AG04450 (cell line): Measurements from ENCODE around the gene NCKAP5L. TPM values are rescaled to one million over a fixed set of nuclear protein-coding genes. Genes with fewer than 3 reads are reported as not detected.
"Not testable (repeated sequence)": the region's sequence is repeated elsewhere in the genome, so short reads cannot be mapped to it uniquely, and the experiment has no call there.

ENCODE experiments used
- CTCF ChIA-PET: fragments of 300-600, 350-600 bp; formaldehyde crosslinking; extraction: SDS; loops from one replicate; lab custom pipeline; 2022; ENCODE audit warnings: antibody characterized with exemption, inconsistent platforms; lab: Charles Lee
- POLR2A ChIA-PET: fragments of 350-600 bp; formaldehyde crosslinking; extraction: SDS; loops from one replicate; lab custom pipeline; 2021; ENCODE audit warnings: antibody characterized with exemption, inconsistent platforms; lab: Yijun Ruan, JAX
- DNase-seq: peaks from one replicate; pipeline ENCODE4 v3.0.0-alpha.2; 2011; ENCODE audit warnings: low read depth, low spot score
- H3K27ac ChIP-seq: one replicate; pipeline ENCODE4 v1.5.1; 2012; ENCODE audit warnings: low read depth, low read length, control low read depth
- H3K27me3 ChIP-seq: one replicate; pipeline ENCODE4 v1.6.0; 2012; ENCODE audit warnings: low read length; ENCODE audit not compliant: control insufficient read depth, insufficient read depth
- H3K4me3 ChIP-seq: 2 replicates; pipeline ENCODE4 v1.5.1; 2011; ENCODE audit warnings: mild to moderate bottlenecking, low read depth, low read length, control low read depth
- H3K9me3 ChIP-seq: 2 replicates; pipeline ENCODE4 v1.5.1; 2012; ENCODE audit warnings: low read length; ENCODE audit not compliant: control insufficient read depth, insufficient read depth
- CTCF ChIP-seq: IDR thresholded peaks from 2 replicates; pipeline ENCODE4 v1.5.1; 2011; ENCODE audit warnings: low read depth, low read length, control low read depth, inconsistent platforms
- polyA plus RNA-seq: library from polyadenylated mRNA; depleted of rRNA; stranded (reverse); fragments of >200 nt; gene quantifications from 2 replicates; pipeline ENCODE4 v1.2.3, GENCODE V29; 2011

NCKAP5L gene
- polyA plus RNA-seq, 1 experiment: 5.6 TPM

DNA sequence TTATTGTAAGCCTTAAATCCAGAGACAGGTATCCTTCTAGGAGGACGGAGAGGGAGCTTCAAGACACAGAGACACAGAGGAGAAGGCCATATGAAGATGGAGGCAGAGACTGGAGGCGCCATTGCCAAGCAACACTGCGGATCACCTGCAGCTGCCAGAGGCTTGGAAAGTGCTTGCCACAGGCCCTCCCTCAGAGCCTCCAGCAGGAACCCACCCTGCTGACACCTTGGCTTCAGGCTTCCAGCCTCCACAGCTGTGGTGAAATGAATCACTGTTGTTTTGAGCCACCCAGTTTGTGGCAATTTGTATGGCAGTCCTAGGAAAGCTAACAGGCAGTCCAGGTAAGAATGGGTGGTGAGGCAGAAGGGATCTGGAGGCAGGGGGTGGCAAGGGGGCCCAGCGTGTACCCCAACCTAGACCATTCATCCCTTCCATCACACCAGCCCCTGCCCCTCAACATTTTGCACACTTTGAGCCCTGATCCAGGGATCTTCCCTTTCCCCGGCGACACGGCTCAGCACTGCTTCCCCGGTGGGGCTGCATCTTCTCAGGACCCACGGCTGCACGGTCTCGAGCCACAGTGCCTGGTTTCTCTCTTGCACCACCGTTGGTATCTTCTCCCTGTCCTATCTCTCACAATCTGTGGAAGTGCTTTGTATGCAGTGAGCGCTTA lies 37.0 kb upstream of the NCKAP5L start:
- no peak for TF ChIP-seq CTCF
- ChIA-PET POLR2A (no interaction called here), CTCF (interaction anchor here (1.7 to 4.0 kb wide), 4 partner anchors 80 to 205 kb away, joined by 5 to 21 read pairs (median 20); no protein-coding TSS in a partner anchor)
- Histone ChIP-seq H3K27me3 (peaks cover 23% of the 10 kb centered on the region), H3K4me3 (no peak overlapping the region), H3K27ac (no peak overlapping the region), H3K9me3 (no peaks in the 10 kb centered on the region)
- no peak for DNase-seq

DNA sequence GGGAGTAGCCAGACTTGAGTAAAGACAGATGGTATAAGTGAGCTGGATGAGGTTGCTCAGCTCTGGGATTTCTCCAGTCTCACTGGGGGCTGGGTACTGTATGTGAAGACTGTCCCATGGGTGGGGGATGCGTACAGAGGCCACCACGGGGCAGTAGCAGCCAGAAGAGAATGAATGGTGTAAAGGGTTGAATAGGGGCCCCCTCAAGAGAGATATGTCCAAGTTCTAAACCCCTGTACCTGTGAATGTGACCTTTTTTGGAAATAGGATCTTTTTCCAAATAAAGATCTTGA lies 36.5 kb upstream of the NCKAP5L start:
- H3K4me3 ChIP-seq: no peak overlapping the region
- DNase-seq: no peak
- no peaks in the 10 kb centered on the region for H3K9me3 ChIP-seq
- POLR2A ChIA-PET: no interaction called here
- no peak for TF ChIP-seq CTCF
- peaks cover 23% of the 10 kb centered on the region for H3K27me3 ChIP-seq
- CTCF ChIA-PET: interaction anchor here (1.7 to 4.0 kb wide), 4 partner anchors 81 to 206 kb away, joined by 5 to 21 read pairs (median 20); no protein-coding TSS in a partner anchor
- no peak overlapping the region for H3K27ac ChIP-seq

- H3K9me3 ChIP-seq: no peaks in the 10 kb centered on the region
- POLR2A ChIA-PET: no interaction called here
- H3K27ac ChIP-seq: no peak overlapping the region
- peaks cover 23% of the 10 kb centered on the region for H3K27me3 ChIP-seq
- TF ChIP-seq CTCF: no peak
- no peak overlapping the region for H3K4me3 ChIP-seq
- DNase-seq: no peak
- CTCF ChIA-PET: interaction anchor here (1.7 to 4.0 kb wide), 4 partner anchors 81 to 207 kb away, joined by 5 to 21 read pairs (median 20); no protein-coding TSS in a partner anchor
These were observed 36.0 kb upstream of the NCKAP5L start for GRCh38 chr12:49863946-49864797.

DNA sequence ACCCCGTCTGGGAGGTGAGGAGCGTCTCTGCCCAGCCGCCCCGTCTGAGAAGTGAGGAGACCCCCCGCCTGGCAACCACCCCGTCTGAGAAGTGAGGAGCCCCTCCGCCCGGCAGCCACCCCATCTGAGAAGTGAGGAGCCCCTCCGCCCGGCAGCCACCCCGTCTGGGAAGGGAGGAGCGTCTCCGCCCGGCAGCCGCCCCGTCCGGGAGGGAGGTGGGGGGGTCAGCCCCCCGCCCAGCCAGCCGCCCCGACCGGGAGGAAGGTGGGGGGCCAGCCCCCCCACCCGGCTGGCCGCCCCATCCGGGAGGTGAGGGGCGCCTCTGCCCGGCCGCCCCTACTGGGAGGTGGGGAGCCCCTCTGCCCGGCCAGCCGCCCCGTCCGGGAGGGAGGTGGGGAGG lies 32.7 kb upstream of the NCKAP5L start:
- H3K27ac ChIP-seq, H3K4me3 ChIP-seq, CTCF ChIA-PET, POLR2A ChIA-PET, DNase-seq, H3K9me3 ChIP-seq: not testable (repeated sequence)
- peaks cover 27% of the 10 kb centered on the region for H3K27me3 ChIP-seq

- CTCF ChIA-PET: interaction anchor here (0.9 to 1.2 kb wide), 2 partner anchors 17 to 188 kb away, joined by 3 to 4 read pairs; no protein-coding TSS in a partner anchor
- H3K27ac ChIP-seq, H3K4me3 ChIP-seq, H3K9me3 ChIP-seq, DNase-seq, POLR2A ChIA-PET: not testable (repeated sequence)
- H3K27me3 ChIP-seq: peaks cover 21% of the 10 kb centered on the region
These were observed 27.7 kb upstream of the NCKAP5L start for GRCh38 chr12:49855890-49856289.

DNA sequence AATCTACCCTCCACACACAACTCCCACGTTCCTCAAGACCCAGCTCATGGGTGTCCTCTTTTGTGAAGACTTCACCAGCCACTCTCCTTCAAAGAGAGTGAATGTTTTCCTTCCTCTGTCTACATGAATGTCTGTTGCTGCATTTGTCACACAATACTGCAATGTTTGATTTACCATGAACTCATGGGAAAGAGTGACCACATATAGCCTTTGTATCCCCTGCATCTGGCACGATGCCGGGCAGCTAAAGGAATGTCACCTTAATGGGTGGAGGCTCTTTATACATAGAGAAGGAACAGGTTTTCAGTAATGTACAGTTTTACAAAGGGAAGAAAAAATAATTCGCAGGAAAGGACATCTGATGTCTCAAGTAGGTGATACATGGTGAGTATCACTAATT lies 26.8 kb upstream of the NCKAP5L start:
- Histone ChIP-seq H3K27ac (no peak overlapping the region), H3K27me3 (peaks cover 26% of the 10 kb centered on the region), H3K4me3 (no peak overlapping the region), H3K9me3 (no peaks in the 10 kb centered on the region)
- POLR2A ChIA-PET: no interaction called here
- TF ChIP-seq CTCF: no peak
- CTCF ChIA-PET: no interaction called here
- no peak for DNase-seq
